NCI-H2171 (cell line): Measurements from ENCODE around the gene ANKRD53.
"Not testable (repeated sequence)": the region's sequence is repeated elsewhere in the genome, so short reads cannot be mapped to it uniquely, and the experiment has no call there.

Experiments
- DNase-seq: peaks from one replicate; lab custom pipeline; 2025; lab: John Stamatoyannopoulos, UW

ANKRD53 gene

GRCh38 chr2:70991742-70992141, 13.3 kb downstream of the ANKRD53 start:
- DNase-seq = no peak

- no peak for DNase-seq
Measured at GRCh38 chr2:70992945-70993853, 14.8 kb downstream of the ANKRD53 start.

GRCh38 chr2:70994009-70994698, 15.7 kb downstream of the ANKRD53 start:
- DNase-seq = no peak

- DNase-seq = peak; percentile 87
Measured at GRCh38 chr2:70994699-70995425, 16.4 kb downstream of the ANKRD53 start, which contains the start of gene TEX261. Gene TEX261, minus strand, starts transcription at chr2:70994873. Its CDS starts 116 bp downstream, at chr2:70994757.

- DNase-seq = peak; percentile 50
Measured at GRCh38 chr2:70995426-70995729, 16.9 kb downstream of the ANKRD53 start.

GRCh38 chr2:70998885-70999284, 20.5 kb downstream of the ANKRD53 start:
- DNase-seq = not testable (repeated sequence)

GRCh38 chr2:70999362-70999761, 20.9 kb downstream of the ANKRD53 start:
- no peak for DNase-seq

GRCh38 chr2:70999931-71000330, 21.5 kb downstream of the ANKRD53 start:
- DNase-seq = not testable (repeated sequence)

GRCh38 chr2:71000780-71001591, 22.6 kb downstream of the ANKRD53 start:
- DNase-seq = peak; percentile 60

GRCh38 chr2:71001592-71001927, 23.1 kb downstream of the ANKRD53 start:
- no peak for DNase-seq

GRCh38 chr2:71001981-71002570, 23.6 kb downstream of the ANKRD53 start:
- no peak for DNase-seq

GRCh38 chr2:71003396-71003795, 25.0 kb downstream of the ANKRD53 start:
- no peak for DNase-seq

- no peak for DNase-seq
Measured at GRCh38 chr2:71003966-71004755, 25.7 kb downstream of the ANKRD53 start.

- no peak for DNase-seq
Measured at GRCh38 chr2:71004857-71005256, 26.4 kb downstream of the ANKRD53 start.

GRCh38 chr2:71005271-71006202, 27.1 kb downstream of the ANKRD53 start:
- DNase-seq = no peak

GRCh38 chr2:71006323-71006722, 27.9 kb downstream of the ANKRD53 start:
- DNase-seq = no peak

GRCh38 chr2:71006955-71007799, 28.7 kb downstream of the ANKRD53 start:
- DNase-seq = no peak

- DNase-seq = no peak
Measured at GRCh38 chr2:71008342-71008741, 29.9 kb downstream of the ANKRD53 start.

- DNase-seq = not testable (repeated sequence)
Measured at GRCh38 chr2:71011786-71012185, 33.4 kb downstream of the ANKRD53 start.
